Cortex of kidney (tissue), 1 donor: ENCODE measurements around the gene FAM111B.

Experiments used
- DNase-seq: peaks from one replicate; lab custom pipeline; 2025; lab: John Stamatoyannopoulos, UW

Gene FAM111B

DNA sequence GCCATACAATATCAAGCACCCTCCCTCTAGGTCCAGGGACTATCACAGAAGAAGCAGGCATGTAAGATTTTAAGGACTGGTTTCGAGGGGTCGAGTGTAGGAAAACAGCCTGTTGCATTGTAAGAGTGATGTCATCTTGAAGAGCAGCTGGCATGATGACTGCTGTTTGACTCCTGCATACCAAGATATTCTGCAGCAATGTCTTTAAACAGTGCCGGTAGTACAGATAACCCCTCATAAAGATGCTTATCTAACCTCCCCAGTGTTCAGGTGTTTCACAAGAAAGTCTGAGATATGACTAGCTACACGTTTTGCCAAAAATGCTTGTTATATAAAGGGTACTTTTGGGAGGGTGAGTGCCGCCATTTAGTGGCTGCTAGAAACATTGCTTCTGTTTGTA lies 47.6 kb downstream of the FAM111B start:
- no peak for DNase-seq

DNA sequence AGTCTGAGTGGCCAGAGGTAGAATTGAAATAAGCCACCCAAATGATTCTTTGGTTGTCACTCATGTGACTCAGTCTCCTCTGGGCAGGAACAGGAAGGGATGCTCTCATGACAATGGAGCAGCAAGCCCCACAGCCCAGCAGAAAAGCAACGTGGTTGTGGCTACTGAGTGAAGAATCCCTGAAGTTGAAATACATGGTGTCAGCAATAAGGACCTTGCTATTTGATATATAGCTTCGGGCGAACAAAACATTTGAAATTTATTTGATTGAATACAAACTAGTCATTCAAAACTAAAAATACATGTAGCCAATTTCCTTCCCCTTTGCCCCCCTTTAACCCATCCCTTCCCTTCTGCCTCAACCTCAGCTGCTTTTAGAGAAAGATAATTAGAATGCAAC lies 50.4 kb downstream of the FAM111B start:
- no peak for DNase-seq

DNA sequence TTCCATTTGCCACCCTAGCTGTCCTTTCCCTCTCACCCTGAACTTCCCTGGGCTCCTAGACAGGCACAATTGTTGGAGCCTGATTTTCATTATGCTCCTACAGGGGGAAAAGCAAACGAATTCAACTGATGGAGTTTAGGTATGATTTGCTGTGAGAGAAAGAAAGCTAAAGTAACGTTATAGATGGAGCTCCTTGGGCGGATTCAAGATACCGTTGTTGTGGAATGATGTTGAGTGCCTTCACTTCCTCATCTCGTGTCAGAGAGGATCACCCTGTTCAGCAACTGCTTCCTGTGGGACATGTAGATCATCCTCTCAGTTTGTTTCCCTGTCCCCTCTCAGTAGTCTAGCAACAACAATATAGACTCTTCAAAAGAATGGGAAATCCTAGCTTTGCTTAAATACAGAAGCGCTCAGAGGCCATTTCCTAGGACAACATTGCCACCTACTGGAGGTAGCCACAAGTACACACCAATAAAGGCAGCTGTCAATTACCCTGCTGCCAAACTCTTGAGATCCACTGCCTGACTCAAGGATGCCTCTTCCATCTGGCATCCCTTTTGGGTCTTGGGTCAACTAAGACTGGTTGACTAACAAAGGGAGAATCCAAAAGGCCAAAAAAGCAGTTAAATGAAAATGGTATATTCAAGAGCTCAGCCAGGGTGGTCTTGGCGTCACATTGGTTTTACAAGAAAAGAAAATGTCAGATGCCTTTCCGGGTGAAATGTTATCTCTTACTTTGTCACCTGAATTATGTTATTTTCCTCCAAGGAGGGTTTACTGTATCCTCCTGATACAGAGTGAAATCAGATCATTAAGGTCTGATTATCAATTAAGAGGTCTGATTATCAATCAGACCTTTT lies 51.4 kb downstream of the FAM111B start:
- DNase-seq, result no peak

DNA sequence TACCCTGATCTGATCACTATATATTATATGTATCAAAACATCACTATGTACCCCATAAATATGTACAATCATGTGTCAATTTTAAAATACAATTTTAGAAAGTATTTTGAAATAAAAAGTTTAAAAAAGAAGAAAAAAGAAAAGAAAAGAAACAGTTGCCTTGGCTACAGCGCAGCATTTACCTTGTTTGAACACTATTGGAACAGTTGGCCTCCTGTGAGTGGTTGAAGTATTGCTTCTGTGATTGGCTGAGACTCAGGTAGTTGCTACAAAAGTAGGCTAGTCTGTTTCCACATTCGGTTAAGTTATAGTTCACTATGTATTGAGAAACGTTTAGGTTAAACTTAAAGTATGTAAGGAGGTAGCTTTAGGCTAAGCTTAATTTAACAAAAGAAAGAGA lies 57.0 kb downstream of the FAM111B start:
- no peak for DNase-seq

DNA sequence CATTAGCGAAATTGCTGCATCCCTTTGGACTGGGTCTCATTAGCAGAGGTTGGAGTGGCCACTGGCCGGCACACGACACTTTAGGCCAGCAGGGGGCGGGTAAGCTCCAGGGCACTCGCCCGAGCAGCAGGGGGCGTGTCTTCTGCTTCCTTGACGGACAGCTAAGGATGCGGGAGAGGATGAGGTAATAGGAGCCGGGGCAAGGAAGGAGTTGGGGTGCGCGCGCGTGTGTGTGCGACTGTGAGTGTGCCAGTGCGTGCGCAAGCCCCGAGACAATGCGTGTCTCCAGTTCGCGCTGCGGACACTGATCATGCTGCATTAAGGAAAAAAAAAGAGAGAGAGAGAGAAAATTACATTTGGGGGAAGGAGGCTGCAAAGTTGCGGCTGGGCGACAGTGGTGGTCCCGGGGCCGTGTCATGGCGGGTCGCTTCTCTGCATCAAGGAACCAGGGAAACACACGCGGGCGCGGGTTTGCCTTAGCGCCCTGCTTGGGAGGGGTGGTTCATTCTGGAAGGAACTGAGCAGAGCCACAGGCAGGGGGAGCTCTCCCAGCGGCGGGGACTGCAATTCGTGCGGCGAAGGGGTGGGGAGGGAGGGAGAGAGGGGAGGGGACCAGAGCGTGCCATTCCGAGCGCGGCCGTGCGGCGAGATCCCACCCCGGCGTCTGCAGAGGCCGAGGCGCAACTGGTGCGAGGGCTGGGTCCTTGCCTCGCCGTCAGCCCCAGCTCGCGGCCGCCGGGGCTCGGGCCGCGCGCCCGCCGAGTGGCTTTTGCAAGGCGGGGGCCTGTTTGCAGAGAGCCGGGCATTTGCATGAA lies 64.7 kb downstream of the FAM111B start, which contains the start of gene DTX4:
DTX4 (plus strand) TSS at position 625 of the 815 bp plus-strand sequence. CDS start 464 bp downstream, outside the sequence.
- DNase-seq, result no peak

DNA sequence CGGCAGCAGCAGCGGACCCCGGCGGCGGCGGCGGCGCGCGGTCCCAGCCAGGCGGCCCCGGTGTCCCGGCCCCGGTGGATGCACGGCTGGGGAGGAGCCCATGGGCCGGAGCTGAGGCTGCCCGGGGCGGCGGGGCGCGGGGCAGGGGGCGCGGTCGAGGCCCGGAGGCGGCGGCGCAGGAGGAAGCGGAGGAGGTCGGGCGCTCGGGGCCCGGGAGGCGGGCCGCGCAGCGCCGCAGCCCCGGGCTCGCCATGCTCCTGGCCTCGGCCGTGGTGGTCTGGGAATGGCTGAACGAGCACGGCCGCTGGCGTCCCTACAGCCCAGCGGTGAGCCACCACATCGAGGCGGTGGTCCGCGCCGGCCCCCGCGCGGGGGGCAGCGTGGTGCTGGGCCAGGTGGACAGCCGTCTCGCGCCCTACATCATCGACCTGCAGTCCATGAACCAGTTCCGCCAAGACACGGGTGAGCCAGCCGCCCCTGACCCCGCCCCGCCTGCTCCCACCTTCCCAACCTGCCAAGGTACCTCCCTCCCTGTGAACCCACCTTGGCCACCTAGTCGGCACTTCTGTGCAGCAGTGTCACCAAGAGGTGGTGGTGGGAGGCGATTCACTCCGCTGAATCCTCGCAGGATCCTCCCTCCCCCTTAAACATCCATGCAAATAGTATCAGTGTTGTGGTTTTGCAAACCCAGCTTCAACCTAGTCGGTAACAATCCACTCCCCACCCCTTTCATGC lies 65.5 kb downstream of the FAM111B start:
- DNase-seq, result no peak

DNA sequence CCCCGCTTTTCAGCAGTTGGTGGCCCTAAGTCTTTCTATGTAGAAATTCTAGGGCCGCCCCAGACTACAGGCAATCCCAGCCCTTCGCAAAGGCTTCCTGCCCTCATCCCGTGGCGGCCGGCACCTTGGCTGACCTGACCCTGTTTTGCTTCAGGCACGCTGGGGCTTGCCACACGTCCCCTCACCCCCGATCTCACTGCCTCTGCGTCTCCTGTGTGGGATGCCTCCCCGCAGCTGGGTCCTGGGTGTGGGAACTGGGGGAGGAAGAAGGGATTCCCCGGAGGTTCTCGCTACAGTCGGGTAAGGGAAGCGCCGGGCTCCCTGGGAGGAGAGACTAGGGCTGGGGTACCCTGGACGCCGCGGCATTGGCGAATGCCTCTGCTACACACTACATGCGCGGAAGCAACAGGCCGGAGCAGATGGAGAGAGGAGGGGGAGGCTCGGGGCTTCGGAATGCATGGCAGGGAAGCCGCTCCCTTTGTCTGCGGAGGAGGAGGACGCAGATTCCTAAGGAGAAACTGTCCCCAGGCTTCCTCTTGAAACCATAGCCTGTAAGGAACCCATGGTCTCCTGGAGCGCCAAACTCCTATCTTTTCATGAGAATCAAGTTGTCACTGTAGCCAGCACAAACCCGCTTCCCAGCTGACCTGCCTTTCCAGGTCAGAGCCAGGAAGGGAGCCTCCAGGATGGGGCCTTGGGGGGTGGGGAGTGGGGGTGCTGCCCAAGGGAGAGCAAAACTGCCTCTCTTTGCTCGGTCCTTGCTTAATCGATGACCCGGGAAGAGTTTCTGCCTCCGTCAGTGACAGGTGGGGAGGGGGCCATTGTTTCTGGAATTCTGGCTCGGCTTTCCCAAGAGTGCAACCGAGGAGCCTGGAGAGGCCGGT lies 66.3 kb downstream of the FAM111B start:
- no peak for DNase-seq

DNA sequence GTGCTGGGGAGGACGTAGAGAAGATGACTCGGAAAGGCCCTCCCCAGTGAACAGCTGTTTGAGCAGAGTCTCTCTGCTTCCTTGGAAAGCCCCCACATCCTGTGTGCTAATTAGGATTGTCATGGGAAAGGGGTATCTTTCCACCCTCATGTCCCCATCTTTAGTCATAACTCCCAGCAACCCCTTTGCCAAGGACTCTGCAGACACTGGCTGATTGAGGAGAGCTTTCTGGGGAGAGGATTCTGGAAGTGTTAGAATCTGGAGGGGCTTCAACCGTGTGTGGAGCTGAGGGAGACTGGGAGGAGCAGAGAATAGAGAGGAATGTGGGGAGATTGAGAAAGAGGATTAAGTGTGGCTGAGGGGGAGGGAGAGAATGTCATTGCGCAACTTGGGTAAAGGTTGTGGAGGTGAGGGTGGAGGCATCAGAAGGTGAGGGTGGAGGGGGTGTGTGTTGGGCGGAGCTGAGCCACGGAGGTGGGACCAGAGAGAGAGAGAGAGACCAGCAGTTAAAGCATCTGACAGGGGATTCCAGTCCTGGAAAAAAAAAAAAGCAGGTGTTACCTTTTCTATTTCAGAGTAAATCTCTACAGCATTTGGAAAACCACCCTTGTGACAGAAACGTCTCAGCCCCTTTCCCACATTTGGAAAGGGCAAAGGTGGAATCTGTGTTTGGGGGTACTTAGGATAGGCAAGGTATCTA lies 67.1 kb downstream of the FAM111B start:
- DNase-seq, result no peak

DNA sequence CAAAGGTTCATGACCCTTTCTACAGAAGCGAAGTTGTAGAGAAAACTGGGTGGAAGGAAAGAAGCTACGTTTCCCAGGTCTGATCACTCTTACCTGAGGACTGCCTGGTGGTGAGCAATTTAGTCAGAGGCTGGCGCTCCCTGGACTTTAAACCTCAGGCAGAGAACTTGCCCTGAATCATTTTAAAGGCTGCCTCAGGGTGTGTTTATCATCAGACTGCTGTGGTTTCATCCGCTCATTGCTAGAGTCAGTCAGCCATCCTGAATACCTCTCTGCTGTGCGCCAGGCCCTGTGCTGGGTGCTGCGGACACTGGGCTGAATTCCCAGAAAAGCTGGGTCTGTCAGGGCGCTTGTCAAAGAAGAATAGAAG lies 67.6 kb downstream of the FAM111B start:
- DNase-seq, result no peak

DNA sequence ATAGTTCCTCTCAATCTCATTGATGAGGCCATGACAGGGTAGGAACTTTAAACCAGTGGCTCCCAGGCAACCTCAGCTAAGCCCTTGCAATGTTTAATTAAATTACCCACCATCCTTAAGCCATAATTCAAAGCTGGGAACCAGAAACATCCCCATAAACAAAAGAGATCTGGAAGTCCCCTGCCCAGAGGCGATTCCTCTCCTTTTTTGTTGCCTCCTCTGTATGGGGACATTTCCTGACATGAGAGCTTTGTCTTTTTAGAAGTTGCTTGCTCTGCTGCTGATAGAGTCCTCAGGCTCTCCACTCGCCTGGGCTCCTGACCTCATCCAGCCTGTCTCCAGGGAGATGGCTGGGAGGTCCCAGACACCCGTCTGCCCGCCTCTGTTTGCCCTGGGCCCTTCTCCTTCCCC lies 68.1 kb downstream of the FAM111B start:
- DNase-seq, result no peak

DNA sequence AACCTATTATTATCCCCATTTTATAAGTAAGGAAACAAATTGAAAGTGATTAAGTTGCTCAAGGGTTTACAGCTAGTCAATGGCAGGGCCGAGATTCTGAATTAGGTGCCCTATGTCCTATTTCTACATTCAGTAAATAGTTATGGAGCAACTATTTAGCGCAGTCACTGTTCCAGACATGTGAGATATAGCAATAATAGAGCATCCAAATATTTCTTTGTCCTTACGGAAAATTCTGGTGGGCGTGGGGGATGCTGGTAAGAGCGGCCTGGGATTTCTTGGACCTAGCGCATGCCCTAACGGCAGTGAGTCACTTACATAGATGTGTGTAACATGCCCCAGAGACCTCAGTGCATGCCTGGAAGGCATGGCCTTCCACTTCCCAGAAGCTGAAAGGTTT lies 69.3 kb downstream of the FAM111B start:
- no peak for DNase-seq
